GM21390 (cell line): ENCODE results near the gene CST7.

ENCODE experiments used
- ATAC-seq: cut with Tn5 transposase; IDR thresholded peaks from one replicate; pipeline ENCODE4 v1.9.1; 2021; ENCODE audit not compliant: unreplicated experiment

The CST7 gene

GRCh38 chr20:24983896-24984295, 34.8 kb downstream of the CST7 start:
- no peak for ATAC-seq

- ATAC-seq = no peak
These were observed 36.0 kb downstream of the CST7 start for GRCh38 chr20:24984961-24985640.

GRCh38 chr20:24985802-24986201, 36.7 kb downstream of the CST7 start:
- no peak for ATAC-seq

- no peak for ATAC-seq
These were observed 37.5 kb downstream of the CST7 start for GRCh38 chr20:24986436-24987015.

GRCh38 chr20:24987244-24987643, 38.2 kb downstream of the CST7 start:
- ATAC-seq = no peak

GRCh38 chr20:24987873-24988835, 39.1 kb downstream of the CST7 start:
- ATAC-seq = no peak

- no peak for ATAC-seq
These were observed 40.1 kb downstream of the CST7 start for GRCh38 chr20:24989162-24989561.

- ATAC-seq = no peak
These were observed 41.8 kb downstream of the CST7 start for GRCh38 chr20:24990810-24991252.

- peak; percentile 25 for ATAC-seq
These were observed 42.9 kb downstream of the CST7 start for GRCh38 chr20:24991897-24992486.

GRCh38 chr20:24992487-24993205, 43.6 kb downstream of the CST7 start, which contains the start of gene APMAP:
APMAP (minus strand) TSS chr20:24992751; CDS start chr20:24992688, 63 bp downstream.
- ATAC-seq = peak; percentile 96

- ATAC-seq = no peak
These were observed 44.5 kb downstream of the CST7 start for GRCh38 chr20:24993337-24994185.

GRCh38 chr20:24994186-24994465, 45.1 kb downstream of the CST7 start:
- no peak for ATAC-seq

GRCh38 chr20:24994470-24995368, 45.6 kb downstream of the CST7 start:
- ATAC-seq = no peak

GRCh38 chr20:24995741-24996448, 46.8 kb downstream of the CST7 start:
- ATAC-seq = no peak

GRCh38 chr20:24996449-24997377, 47.6 kb downstream of the CST7 start:
- ATAC-seq = no peak

- ATAC-seq = no peak
These were observed 49.1 kb downstream of the CST7 start for GRCh38 chr20:24998121-24998520.
